Stimulated activated CD8-positive, alpha-beta memory T cell treated with anti-CD3 and anti-CD28 coated beads, Interleukin-7, amount 100 ng/mL, for 48 hours (primary cell): ENCODE results near the gene CADM1.

ENCODE experiments used
- DNase-seq, 2 donors: peaks; one replicate each; pipeline ENCODE4 v3.0.0-alpha.2; 2020; ENCODE audit warnings: low read depth in 1 of 2; ENCODE audit errors: extremely low read depth in 1 of 2

CADM1 gene

GRCh38 chr11:115518983-115519628 is 14.9 kb upstream of the CADM1 start:
- no peak for DNase-seq

GRCh38 chr11:115515647-115516395 is 11.6 kb upstream of the CADM1 start:
- no peak for DNase-seq

GRCh38 chr11:115506954-115507675 is 2.9 kb upstream of the CADM1 start:
- DNase-seq, result no peak

DNA sequence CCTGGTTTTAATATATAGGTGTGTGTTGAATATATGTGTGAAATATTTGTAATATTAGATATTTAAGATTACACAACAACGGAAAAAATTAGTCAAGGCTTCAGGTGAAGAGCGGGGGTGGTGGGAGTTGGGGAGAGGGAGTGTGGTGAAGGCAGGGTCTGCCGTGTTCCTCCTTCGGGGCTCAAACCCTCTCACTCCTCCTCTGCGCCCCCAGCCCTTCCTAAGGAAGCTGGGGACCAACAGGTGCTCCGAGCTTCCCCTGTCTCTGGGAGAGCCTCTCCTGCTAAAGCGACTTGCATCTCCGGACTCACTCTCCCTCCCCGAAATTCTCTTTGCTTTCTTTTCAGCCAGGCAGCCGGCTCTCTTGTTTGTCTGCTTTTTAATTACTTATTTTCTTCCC is 960 bp upstream of the CADM1 start:
- DNase-seq, result no peak

- DNase-seq, result no peak
Measured at GRCh38 chr11:115503886-115504275, 334 bp downstream of the CADM1 start.

- DNase-seq, result no peak
Measured at GRCh38 chr11:115503083-115503885, 931 bp downstream of the CADM1 start.

- no peak for DNase-seq
Measured at GRCh38 chr11:115502636-115503082, 1.6 kb downstream of the CADM1 start.

- DNase-seq, result no peak
Measured at GRCh38 chr11:115501893-115502589, 2.2 kb downstream of the CADM1 start.

DNA sequence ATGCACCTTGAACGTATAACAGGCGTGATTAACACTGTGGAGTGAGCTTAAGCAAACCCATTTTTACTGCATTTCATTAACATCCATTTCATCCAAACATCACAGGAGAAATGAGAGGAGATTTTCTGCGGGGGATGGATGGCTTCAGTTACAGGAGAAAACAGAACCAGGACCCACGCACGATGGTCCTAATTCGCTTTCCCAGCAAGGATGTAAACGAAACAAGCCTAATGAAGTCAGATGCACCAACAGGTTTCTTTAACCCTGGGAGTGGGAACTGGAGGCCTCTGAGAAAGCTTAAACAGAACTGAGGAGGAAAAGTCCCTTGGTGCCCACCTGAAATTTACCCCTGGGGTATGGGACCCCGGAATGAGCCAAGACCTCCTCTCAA is 2.7 kb downstream of the CADM1 start:
- no peak for DNase-seq

DNA sequence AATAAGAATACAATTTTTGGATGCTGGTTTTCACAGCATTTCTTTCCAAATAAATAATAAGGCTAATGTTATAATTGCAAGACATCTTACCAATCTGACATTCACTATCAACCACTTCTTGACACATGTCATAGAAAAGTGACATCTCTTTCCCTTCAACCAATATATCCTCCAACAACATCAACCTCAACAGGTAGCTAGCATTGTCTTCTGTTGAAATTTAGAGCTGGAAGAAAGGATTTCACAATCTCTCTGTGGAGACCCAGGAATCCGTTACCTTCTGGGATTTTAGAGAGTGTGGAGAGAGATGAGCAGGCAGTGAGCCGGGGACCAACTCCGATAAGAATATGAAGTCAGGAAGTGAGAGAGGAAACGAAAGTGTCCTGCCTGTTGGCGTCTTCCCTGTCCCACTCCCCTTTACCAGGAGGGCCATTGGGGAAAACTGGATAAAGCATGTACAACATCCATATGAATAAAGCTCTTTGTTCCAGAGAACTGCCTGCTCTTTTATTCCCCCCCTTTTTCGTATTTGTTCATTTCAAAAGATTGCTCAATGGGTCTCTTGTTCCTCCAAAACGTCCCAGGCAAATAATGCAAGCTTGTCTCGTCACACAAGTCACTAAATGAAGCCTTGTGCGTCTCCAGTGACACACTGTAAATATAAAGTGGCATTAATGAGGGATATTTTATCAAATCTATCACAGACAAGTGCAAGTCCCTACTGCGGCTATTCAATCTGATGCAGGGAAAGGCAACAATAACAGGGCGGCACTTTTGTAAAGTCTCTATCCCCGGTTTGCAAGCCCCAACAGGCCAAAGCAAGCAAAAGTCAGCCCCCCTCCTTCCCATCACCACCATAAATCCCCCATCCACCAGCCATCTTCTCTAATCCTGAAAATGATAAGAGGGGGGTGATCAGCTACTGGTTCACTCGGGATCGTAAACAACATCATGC is 3.4 kb downstream of the CADM1 start:
- no peak for DNase-seq

DNA sequence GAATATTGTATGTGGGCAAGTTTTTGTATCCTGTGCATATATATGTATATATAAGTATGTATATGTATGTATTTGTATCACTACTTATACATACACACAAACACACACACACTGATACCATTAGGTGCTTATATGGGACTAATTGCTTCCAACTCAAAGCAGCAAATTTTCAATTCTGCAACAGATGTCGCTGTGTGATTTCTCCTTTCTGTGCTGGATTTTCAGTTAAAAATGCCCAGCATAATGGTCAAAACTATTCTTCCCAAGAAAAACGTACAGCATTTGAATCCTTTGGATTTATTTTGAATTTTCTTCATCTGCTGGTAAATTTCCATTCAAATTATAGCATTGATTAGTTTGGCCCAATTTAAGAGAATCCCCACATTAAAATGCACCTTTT is 4.3 kb downstream of the CADM1 start:
- no peak for DNase-seq

DNA sequence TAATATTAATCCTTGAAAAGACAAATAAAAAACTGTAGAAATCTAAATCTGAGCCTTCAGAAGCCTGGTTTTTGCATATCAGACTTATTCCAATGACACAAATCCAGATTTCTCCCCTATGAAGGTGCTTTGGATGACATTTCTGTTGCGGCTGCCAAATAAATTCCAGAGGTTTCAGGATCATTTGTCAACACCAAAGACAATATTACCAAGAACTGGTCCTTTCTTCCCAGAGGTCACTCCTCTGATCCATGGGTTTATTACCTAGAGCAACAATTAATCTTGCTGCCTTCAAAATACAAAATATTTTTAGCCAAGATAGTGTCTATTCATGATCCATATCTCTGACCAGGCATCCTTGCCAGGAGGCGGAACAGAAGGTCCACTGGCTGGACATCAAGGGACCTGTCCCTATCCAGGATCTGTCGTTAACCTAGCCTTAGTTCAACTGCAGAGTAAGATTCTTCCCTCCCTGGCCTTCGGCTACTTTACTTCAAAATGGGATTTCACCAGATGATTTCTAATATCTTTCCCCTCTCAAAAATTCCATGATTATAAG is 4.9 kb downstream of the CADM1 start:
- no peak for DNase-seq

GRCh38 chr11:115498354-115498753 is 5.9 kb downstream of the CADM1 start:
- DNase-seq, result no peak

DNA sequence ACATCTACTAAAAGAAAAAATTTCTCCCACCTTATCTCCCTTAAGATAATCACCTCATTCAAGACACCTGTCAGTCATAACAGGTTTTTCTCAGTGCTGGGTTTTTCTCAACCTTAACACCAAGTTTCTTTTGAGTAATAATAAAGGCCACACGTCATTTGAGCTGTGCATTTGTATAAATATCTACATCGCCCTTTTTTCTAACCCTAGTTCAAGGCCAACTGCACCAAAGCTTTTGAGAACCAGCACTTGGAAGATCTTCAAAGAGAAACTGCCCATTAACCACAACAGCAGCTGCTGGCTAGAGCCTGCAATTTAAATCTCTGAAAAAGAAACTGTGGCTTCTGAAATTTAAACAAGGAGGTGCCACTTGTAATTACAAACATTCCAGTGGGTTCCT is 6.9 kb downstream of the CADM1 start:
- DNase-seq, result no peak

- no peak for DNase-seq
Measured at GRCh38 chr11:115496892-115497291, 7.3 kb downstream of the CADM1 start.

GRCh38 chr11:115493905-115494304 is 10.3 kb downstream of the CADM1 start:
- no peak for DNase-seq

GRCh38 chr11:115493488-115493887 is 10.7 kb downstream of the CADM1 start:
- DNase-seq, result no peak

DNA sequence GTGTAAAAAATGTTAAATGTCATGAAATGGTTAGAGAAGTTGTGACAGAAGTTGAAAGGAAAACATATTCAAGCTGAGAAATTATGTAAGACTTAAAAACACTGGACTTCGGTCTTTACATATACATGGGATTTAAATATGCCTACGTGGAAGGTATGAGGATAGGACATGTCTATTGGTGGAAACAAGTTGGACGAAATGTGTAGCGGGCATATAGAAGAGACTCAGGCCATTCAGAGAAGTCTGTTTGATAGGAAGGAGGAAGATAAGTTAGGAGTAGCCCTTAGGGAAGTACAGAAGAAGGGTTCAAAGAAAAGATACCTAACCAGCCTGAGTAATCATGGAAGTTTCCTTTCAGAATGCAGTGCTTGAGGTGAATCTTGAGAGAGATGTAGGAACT is 14.7 kb downstream of the CADM1 start:
- DNase-seq, result no peak

DNA sequence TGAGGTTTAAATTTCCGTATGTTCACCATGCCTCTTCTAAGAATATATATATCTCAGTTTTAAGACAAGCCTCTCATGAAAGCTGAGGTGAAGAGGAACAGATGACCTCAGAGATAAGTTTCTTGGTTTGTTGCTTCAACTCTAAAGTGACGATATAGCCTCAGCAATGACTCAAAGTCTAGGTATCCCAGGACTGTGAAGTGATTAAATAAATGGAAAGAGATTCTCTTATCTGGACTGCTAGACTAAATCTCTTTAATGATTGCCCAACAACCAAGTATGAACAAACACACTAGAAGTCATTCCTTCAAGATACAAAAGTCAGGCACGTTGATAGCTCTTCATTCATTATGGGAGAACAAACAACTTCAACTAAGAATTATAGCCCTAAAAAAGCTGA is 15.3 kb downstream of the CADM1 start:
- DNase-seq, result no peak
